AG04449 (cell line): ENCODE measurements around the gene ADGRV1.

Source experiments
- CTCF ChIA-PET: fragments of 350-600 bp; formaldehyde crosslinking; extraction: SDS; loops from one replicate; lab custom pipeline; 2021; ENCODE audit warnings: antibody characterized with exemption; lab: Yijun Ruan, JAX
- POLR2A ChIA-PET: fragments of 400-600, 350-600 bp; formaldehyde crosslinking; extraction: SDS; loops from one replicate; lab custom pipeline; 2020; ENCODE audit warnings: antibody characterized with exemption, inconsistent platforms; lab: Yijun Ruan, JAX
- DNase-seq: peaks from one replicate; pipeline ENCODE4 v3.0.0-alpha.2; 2010; ENCODE audit warnings: low read depth, low spot score
- H3K4me3 ChIP-seq: 2 replicates; pipeline ENCODE4 v1.5.1; 2011; ENCODE audit warnings: low read depth, mild to moderate bottlenecking, control low read depth, low read length
- CTCF ChIP-seq: IDR thresholded peaks from one replicate; pipeline ENCODE4 v1.5.1; 2011; ENCODE audit warnings: mild to moderate bottlenecking, moderate library complexity, low read length, control low read depth, inconsistent platforms; ENCODE audit not compliant: insufficient read depth; ENCODE audit errors: missing control alignments

Gene ADGRV1

GRCh38 chr5:91180506-91180905 lies 621.9 kb downstream of the ADGRV1 start:
- POLR2A ChIA-PET, result no interaction called here

GRCh38 chr5:91182763-91183162 lies 624.2 kb downstream of the ADGRV1 start:
- TF ChIP-seq CTCF, result no peak
- ChIA-PET CTCF (interaction anchor here (0.7 to 1.6 kb wide), 5 partner anchors 13 to 202 kb away, joined by 3 to 4 read pairs (median 3); no protein-coding TSS in a partner anchor), POLR2A (interaction anchor here (0.9 kb wide), 1 partner anchor 198 kb away, joined by 6 read pairs; no protein-coding TSS in a partner anchor)
- no peak overlapping the region for H3K4me3 ChIP-seq
- no peak for DNase-seq

More at GRCh38 chr5:91180506-91180905, 621.9 kb downstream of the ADGRV1 start:
- DNase-seq, result no peak
- no peak for TF ChIP-seq CTCF
- CTCF ChIA-PET, result interaction anchor here (1.0 kb wide), 1 partner anchor 204 kb away, joined by 3 read pairs; no protein-coding TSS in a partner anchor
- no peak overlapping the region for H3K4me3 ChIP-seq

- no peak for TF ChIP-seq CTCF
- DNase-seq, result no peak
- no peak overlapping the region for H3K4me3 ChIP-seq
- CTCF ChIA-PET, result interaction anchor here (1.3 to 1.5 kb wide), 2 partner anchors 14 to 81 kb away, joined by 3 to 4 read pairs; no protein-coding TSS in a partner anchor
- POLR2A ChIA-PET, result no interaction called here
These were observed 625.1 kb downstream of the ADGRV1 start for GRCh38 chr5:91183743-91184142.

GRCh38 chr5:91186101-91186500 lies 627.5 kb downstream of the ADGRV1 start:
- ChIA-PET CTCF (no interaction called here), POLR2A (no interaction called here)
- no peak for DNase-seq
- H3K4me3 ChIP-seq, result no peak overlapping the region
- no peak for TF ChIP-seq CTCF

GRCh38 chr5:91187032-91187431 lies 628.4 kb downstream of the ADGRV1 start:
- H3K4me3 ChIP-seq, result no peak overlapping the region
- TF ChIP-seq CTCF, result no peak
- POLR2A ChIA-PET, result no interaction called here
- DNase-seq, result no peak
- CTCF ChIA-PET, result interaction anchor here (0.9 kb wide), 1 partner anchor 9 kb away, joined by 3 read pairs; no protein-coding TSS in a partner anchor

- TF ChIP-seq CTCF, result no peak
- no peak for DNase-seq
- no peak overlapping the region for H3K4me3 ChIP-seq
- ChIA-PET CTCF (interaction anchor here (1.1 to 1.5 kb wide), 4 partner anchors 9 to 123 kb away, joined by 3 to 5 read pairs (median 4); no protein-coding TSS in a partner anchor), POLR2A (no interaction called here)
These were observed 630.2 kb downstream of the ADGRV1 start for GRCh38 chr5:91188755-91189154.
